ENCODE data around the gene HOXB2.

The HOXB2 gene

DNA sequence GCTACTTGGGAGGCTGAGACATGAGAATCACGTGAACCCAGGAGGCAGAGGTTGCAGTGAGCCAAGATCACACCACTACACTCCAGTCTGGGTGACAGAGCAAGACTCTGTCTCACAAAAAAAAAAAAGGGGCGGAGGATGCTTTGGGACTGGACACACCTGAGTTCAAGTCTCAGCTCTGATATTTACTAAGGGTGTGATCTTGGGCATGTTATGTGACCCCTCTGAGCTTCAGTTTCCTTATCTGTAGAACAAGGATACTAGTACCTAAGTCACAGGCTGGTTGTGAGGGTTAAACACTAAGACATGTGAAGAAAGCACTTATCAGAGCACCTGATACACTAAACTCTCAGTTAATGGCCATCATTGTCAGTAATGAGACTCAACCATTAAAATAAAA is 40.0 kb downstream of the HOXB2 start:
- H3K27me3 ChIP-seq (ENCODE audit: control insufficient read depth in 2 of 2, insufficient read depth in 2 of 2, low read length in 2 of 2) = no peaks in the 10 kb centered on the region
- H3K9me3 ChIP-seq (ENCODE audit: control insufficient read depth in 2 of 2, low read length in 2 of 2) = no peaks in the 10 kb centered on the region
- H3K4me3 ChIP-seq (ENCODE audit: low read length in 2 of 2) = no peak overlapping the region
- no peaks in the 10 kb centered on the region for H3K4me1 ChIP-seq (ENCODE audit: control insufficient read depth in 2 of 2, insufficient read depth in 2 of 2, low read length in 2 of 2)
- H3K9ac ChIP-seq (ENCODE audit: low read depth in 1 of 2, low read length in 2 of 2) = no peak overlapping the region
- no peaks in the 10 kb centered on the region for H3K36me3 ChIP-seq (ENCODE audit: control insufficient read depth in 2 of 2, insufficient read depth in 2 of 2, low read length in 2 of 2)
- no peak overlapping the region for H3K27ac ChIP-seq (ENCODE audit: low read depth in 2 of 2, low read length in 2 of 2)

- Histone ChIP-seq H3K4me1 (ENCODE audit: control insufficient read depth in 2 of 2, insufficient read depth in 2 of 2, low read length in 2 of 2) (no peaks in the 10 kb centered on the region), H3K9ac (ENCODE audit: low read depth in 1 of 2, low read length in 2 of 2) (no peak overlapping the region), H3K36me3 (ENCODE audit: control insufficient read depth in 2 of 2, insufficient read depth in 2 of 2, low read length in 2 of 2) (no peaks in the 10 kb centered on the region), H3K9me3 (ENCODE audit: control insufficient read depth in 2 of 2, low read length in 2 of 2) (no peaks in the 10 kb centered on the region), H3K27ac (ENCODE audit: low read depth in 2 of 2, low read length in 2 of 2) (no peak overlapping the region), H3K27me3 (ENCODE audit: control insufficient read depth in 2 of 2, insufficient read depth in 2 of 2, low read length in 2 of 2) (no peaks in the 10 kb centered on the region), H3K4me3 (ENCODE audit: low read length in 2 of 2) (no peak overlapping the region)
These were observed 41.2 kb downstream of the HOXB2 start for GRCh38 chr17:48503747-48504146.

DNA sequence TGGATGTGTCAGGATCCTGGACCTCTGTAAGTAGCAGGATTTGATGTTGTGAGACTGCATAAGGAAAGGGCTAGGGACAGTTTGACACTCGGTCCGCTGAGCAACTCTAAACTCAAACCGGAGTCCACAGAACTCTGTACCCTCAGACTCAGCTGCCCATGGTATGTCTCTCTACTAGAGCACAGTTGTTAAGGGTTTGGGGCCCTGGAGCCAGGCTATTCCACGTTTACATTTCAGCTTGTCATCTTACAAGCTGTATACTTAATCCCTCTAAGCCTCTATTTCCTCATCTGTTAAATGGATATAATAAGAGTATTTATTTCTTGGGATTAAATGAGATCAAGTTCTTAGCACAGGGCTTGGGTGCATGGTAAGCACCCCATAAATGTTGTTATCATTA is 42.0 kb downstream of the HOXB2 start:
- Histone ChIP-seq H3K36me3 (ENCODE audit: control insufficient read depth in 2 of 2, insufficient read depth in 2 of 2, low read length in 2 of 2) (no peaks in the 10 kb centered on the region), H3K9me3 (ENCODE audit: control insufficient read depth in 2 of 2, low read length in 2 of 2) (no peaks in the 10 kb centered on the region), H3K27ac (ENCODE audit: low read depth in 2 of 2, low read length in 2 of 2) (no peak overlapping the region), H3K4me3 (ENCODE audit: low read length in 2 of 2) (no peak overlapping the region), H3K9ac (ENCODE audit: low read depth in 1 of 2, low read length in 2 of 2) (no peak overlapping the region), H3K27me3 (ENCODE audit: control insufficient read depth in 2 of 2, insufficient read depth in 2 of 2, low read length in 2 of 2) (no peaks in the 10 kb centered on the region), H3K4me1 (ENCODE audit: control insufficient read depth in 2 of 2, insufficient read depth in 2 of 2, low read length in 2 of 2) (no peaks in the 10 kb centered on the region)

- no peaks in the 10 kb centered on the region for H3K4me1 ChIP-seq (ENCODE audit: control insufficient read depth in 2 of 2, insufficient read depth in 2 of 2, low read length in 2 of 2)
- no peak overlapping the region for H3K9ac ChIP-seq (ENCODE audit: low read depth in 1 of 2, low read length in 2 of 2)
- H3K36me3 ChIP-seq (ENCODE audit: control insufficient read depth in 2 of 2, insufficient read depth in 2 of 2, low read length in 2 of 2) = no peaks in the 10 kb centered on the region
- H3K4me3 ChIP-seq (ENCODE audit: low read length in 2 of 2) = no peak overlapping the region
- no peak overlapping the region for H3K27ac ChIP-seq (ENCODE audit: low read depth in 2 of 2, low read length in 2 of 2)
- H3K27me3 ChIP-seq (ENCODE audit: control insufficient read depth in 2 of 2, insufficient read depth in 2 of 2, low read length in 2 of 2) = no peaks in the 10 kb centered on the region
- H3K9me3 ChIP-seq (ENCODE audit: control insufficient read depth in 2 of 2, low read length in 2 of 2) = no peaks in the 10 kb centered on the region
These were observed 42.6 kb downstream of the HOXB2 start for GRCh38 chr17:48502312-48502711.

DNA sequence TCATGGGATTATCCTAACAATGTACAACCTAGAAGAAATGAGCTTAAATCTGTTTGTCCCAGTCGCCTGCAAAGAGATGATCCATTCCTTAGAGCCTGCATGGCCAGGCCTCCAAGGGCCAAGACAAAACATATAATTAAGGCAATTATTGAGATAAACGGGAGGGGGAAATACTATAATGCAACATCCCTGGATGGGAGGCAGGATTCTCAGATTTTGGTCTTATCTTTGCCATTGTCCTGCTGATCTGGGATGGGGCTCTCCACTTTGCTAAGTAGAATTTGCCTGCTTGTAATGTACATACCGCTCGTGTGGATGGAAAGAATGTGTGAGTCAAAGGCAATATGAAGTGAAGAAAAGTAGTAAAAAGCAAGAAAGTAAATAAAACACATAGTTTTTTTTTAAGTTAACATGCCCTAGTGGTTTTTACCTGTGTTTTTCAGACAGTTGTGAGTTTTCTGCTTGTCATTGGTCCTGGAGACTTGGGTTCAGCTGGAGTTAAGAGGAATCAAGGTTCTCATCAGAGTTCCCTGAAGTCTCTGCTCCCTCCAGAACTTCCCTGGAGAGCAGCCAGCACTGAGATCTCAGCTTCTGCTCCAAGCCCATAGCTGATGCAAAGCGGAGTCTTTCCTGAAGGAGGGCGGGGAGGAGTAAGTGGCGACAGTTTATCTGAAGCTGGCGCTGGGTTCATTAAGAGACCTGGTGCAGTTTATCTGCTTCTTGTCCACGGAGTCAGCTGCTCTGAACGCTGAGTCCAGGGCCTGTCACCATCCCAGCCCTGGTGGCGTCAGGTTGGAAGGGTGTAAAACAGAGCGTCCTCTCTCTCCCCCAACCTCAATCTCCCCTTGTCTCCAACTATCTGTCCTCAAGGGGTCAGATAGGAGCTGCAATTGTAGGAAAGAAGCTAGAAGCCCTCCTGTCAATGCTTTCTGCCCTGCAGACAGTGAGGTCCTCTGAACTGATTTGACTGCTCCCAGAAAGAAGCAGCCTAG is 44.2 kb downstream of the HOXB2 start:
- H3K9me3 ChIP-seq (ENCODE audit: control insufficient read depth in 2 of 2, low read length in 2 of 2) = no peaks in the 10 kb centered on the region
- H3K27ac ChIP-seq (ENCODE audit: low read depth in 2 of 2, low read length in 2 of 2) = no peak overlapping the region
- no peaks in the 10 kb centered on the region for H3K36me3 ChIP-seq (ENCODE audit: control insufficient read depth in 2 of 2, insufficient read depth in 2 of 2, low read length in 2 of 2)
- H3K9ac ChIP-seq (ENCODE audit: low read depth in 1 of 2, low read length in 2 of 2) = no peak overlapping the region
- no peaks in the 10 kb centered on the region for H3K4me1 ChIP-seq (ENCODE audit: control insufficient read depth in 2 of 2, insufficient read depth in 2 of 2, low read length in 2 of 2)
- H3K27me3 ChIP-seq (ENCODE audit: control insufficient read depth in 2 of 2, insufficient read depth in 2 of 2, low read length in 2 of 2) = no peaks in the 10 kb centered on the region
- H3K4me3 ChIP-seq (ENCODE audit: low read length in 2 of 2) = no peak overlapping the region

- Histone ChIP-seq H3K9me3 (ENCODE audit: control insufficient read depth in 2 of 2, low read length in 2 of 2) (no peaks in the 10 kb centered on the region), H3K27me3 (ENCODE audit: control insufficient read depth in 2 of 2, insufficient read depth in 2 of 2, low read length in 2 of 2) (no peaks in the 10 kb centered on the region), H3K27ac (ENCODE audit: low read depth in 2 of 2, low read length in 2 of 2) (no peak overlapping the region), H3K9ac (ENCODE audit: low read depth in 1 of 2, low read length in 2 of 2) (no peak overlapping the region), H3K36me3 (ENCODE audit: control insufficient read depth in 2 of 2, insufficient read depth in 2 of 2, low read length in 2 of 2) (no peaks in the 10 kb centered on the region), H3K4me3 (ENCODE audit: low read length in 2 of 2) (no peak overlapping the region), H3K4me1 (ENCODE audit: control insufficient read depth in 2 of 2, insufficient read depth in 2 of 2, low read length in 2 of 2) (no peaks in the 10 kb centered on the region)
These were observed 45.0 kb downstream of the HOXB2 start for GRCh38 chr17:48499735-48500434.

DNA sequence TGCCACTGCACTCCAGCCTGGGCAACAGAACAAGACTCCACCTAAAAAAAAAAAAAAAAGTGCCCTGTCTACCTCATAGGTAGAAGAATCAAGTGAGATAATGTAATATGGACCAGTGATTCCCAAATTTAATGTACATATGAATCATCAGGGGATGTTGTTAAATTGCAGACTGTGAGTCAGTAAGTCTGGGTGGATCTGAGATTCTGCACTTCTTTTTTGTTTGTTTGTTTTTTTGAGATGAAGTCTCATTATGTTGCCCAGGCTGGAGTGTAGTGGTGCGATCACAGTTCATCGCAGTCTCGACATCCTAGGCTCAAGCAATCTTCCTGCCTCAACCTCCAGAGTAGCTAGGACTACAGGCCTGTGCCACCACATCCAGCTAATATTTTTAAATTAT is 45.7 kb downstream of the HOXB2 start:
- Histone ChIP-seq H3K27ac (ENCODE audit: low read depth in 2 of 2, low read length in 2 of 2) (no peak overlapping the region), H3K36me3 (ENCODE audit: control insufficient read depth in 2 of 2, insufficient read depth in 2 of 2, low read length in 2 of 2) (no peaks in the 10 kb centered on the region), H3K9ac (ENCODE audit: low read depth in 1 of 2, low read length in 2 of 2) (no peak overlapping the region), H3K9me3 (ENCODE audit: control insufficient read depth in 2 of 2, low read length in 2 of 2) (no peaks in the 10 kb centered on the region), H3K27me3 (ENCODE audit: control insufficient read depth in 2 of 2, insufficient read depth in 2 of 2, low read length in 2 of 2) (no peaks in the 10 kb centered on the region), H3K4me3 (ENCODE audit: low read length in 2 of 2) (no peak overlapping the region), H3K4me1 (ENCODE audit: control insufficient read depth in 2 of 2, insufficient read depth in 2 of 2, low read length in 2 of 2) (no peaks in the 10 kb centered on the region)

- H3K9ac ChIP-seq (ENCODE audit: low read depth in 1 of 2, low read length in 2 of 2) = no peak overlapping the region
- H3K9me3 ChIP-seq (ENCODE audit: control insufficient read depth in 2 of 2, low read length in 2 of 2) = no peaks in the 10 kb centered on the region
- H3K27ac ChIP-seq (ENCODE audit: low read depth in 2 of 2, low read length in 2 of 2) = no peak overlapping the region
- H3K4me3 ChIP-seq (ENCODE audit: low read length in 2 of 2) = no peak overlapping the region
- no peaks in the 10 kb centered on the region for H3K4me1 ChIP-seq (ENCODE audit: control insufficient read depth in 2 of 2, insufficient read depth in 2 of 2, low read length in 2 of 2)
- no peaks in the 10 kb centered on the region for H3K36me3 ChIP-seq (ENCODE audit: control insufficient read depth in 2 of 2, insufficient read depth in 2 of 2, low read length in 2 of 2)
- H3K27me3 ChIP-seq (ENCODE audit: control insufficient read depth in 2 of 2, insufficient read depth in 2 of 2, low read length in 2 of 2) = peaks cover 0 to 2% of the 10 kb centered on the region in 2 donors
These were observed 46.6 kb downstream of the HOXB2 start for GRCh38 chr17:48498164-48498850.

GRCh38 chr17:48497103-48497502 is 47.8 kb downstream of the HOXB2 start:
- Histone ChIP-seq H3K4me1 (ENCODE audit: control insufficient read depth in 2 of 2, insufficient read depth in 2 of 2, low read length in 2 of 2) (peaks cover 5 to 11% of the 10 kb centered on the region in 2 donors), H3K9me3 (ENCODE audit: control insufficient read depth in 2 of 2, low read length in 2 of 2) (no peaks in the 10 kb centered on the region), H3K36me3 (ENCODE audit: control insufficient read depth in 2 of 2, insufficient read depth in 2 of 2, low read length in 2 of 2) (no peaks in the 10 kb centered on the region), H3K4me3 (ENCODE audit: low read length in 2 of 2) (no peak overlapping the region), H3K27me3 (ENCODE audit: control insufficient read depth in 2 of 2, insufficient read depth in 2 of 2, low read length in 2 of 2) (peaks cover 6 to 7% of the 10 kb centered on the region in 2 donors), H3K9ac (ENCODE audit: low read depth in 1 of 2, low read length in 2 of 2) (no peak overlapping the region), H3K27ac (ENCODE audit: low read depth in 2 of 2, low read length in 2 of 2) (no peak overlapping the region)

GRCh38 chr17:48494335-48494734 is 50.6 kb downstream of the HOXB2 start:
- H3K27ac ChIP-seq (ENCODE audit: low read depth in 2 of 2, low read length in 2 of 2) = no peak overlapping the region
- no peaks in the 10 kb centered on the region for H3K36me3 ChIP-seq (ENCODE audit: control insufficient read depth in 2 of 2, insufficient read depth in 2 of 2, low read length in 2 of 2)
- H3K4me3 ChIP-seq (ENCODE audit: low read length in 2 of 2) = no peak overlapping the region
- H3K9ac ChIP-seq (ENCODE audit: low read depth in 1 of 2, low read length in 2 of 2) = no peak overlapping the region
- no peaks in the 10 kb centered on the region for H3K9me3 ChIP-seq (ENCODE audit: control insufficient read depth in 2 of 2, low read length in 2 of 2)
- peaks cover 6 to 7% of the 10 kb centered on the region in 2 donors for H3K27me3 ChIP-seq (ENCODE audit: control insufficient read depth in 2 of 2, insufficient read depth in 2 of 2, low read length in 2 of 2)
- H3K4me1 ChIP-seq (ENCODE audit: control insufficient read depth in 2 of 2, insufficient read depth in 2 of 2, low read length in 2 of 2) = peaks cover 5 to 14% of the 10 kb centered on the region in 2 donors
